Measurements from ENCODE around the gene STOX2. TPM values are rescaled to one million over a fixed set of nuclear protein-coding genes. Genes with fewer than 3 reads are reported as not detected.

STOX2 gene
- total and polyA plus RNA-seq, 9 donors, result 2.2 to 16.4 (median 6.4) TPM

DNA sequence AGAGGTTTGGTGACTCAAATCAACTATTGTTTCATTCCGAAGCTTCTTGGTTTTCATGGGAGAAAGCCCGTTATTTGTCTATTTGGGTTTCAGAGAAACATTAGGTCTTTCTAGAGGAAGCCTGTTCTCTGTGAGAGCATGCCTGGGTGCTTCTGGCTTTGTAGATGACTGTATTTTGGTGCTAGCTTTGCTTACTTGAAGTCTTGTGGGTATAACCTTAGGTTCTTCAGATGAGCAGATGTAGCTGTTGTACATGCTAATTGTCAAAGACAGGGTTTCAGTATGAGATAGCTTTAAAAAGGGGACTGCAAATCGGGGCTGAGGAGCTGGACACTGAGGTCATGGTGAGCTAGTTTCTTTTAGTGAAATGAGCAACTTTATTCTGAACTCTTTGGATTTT lies 7.9 kb upstream of the STOX2 start:
- intact Hi-C loops (cut with DNase I), result no loop called here
- 90 to 91% (median 91%) methylated on average over 3 of the region's 3 CpGs for WGBS, 3 donors
- Histone ChIP-seq H3K4me3 (no peak overlapping the region), H3K9me3 (no peaks in the 10 kb centered on the region), H3K27ac (no peak overlapping the region), H3K36me3 (no peaks in the 10 kb centered on the region), H3K27me3 (no peaks in the 10 kb centered on the region), H3K4me1 (ENCODE audit: insufficient read depth) (no peaks in the 10 kb centered on the region)
- no peak for DNase-seq
- TF ChIP-seq EP300 (IDR thresholded peaks at IDR 0.05) (no peak), POLR2A (IDR thresholded peaks at IDR 0.05) (no peak)
- TF ChIP-seq, protein P1, sequence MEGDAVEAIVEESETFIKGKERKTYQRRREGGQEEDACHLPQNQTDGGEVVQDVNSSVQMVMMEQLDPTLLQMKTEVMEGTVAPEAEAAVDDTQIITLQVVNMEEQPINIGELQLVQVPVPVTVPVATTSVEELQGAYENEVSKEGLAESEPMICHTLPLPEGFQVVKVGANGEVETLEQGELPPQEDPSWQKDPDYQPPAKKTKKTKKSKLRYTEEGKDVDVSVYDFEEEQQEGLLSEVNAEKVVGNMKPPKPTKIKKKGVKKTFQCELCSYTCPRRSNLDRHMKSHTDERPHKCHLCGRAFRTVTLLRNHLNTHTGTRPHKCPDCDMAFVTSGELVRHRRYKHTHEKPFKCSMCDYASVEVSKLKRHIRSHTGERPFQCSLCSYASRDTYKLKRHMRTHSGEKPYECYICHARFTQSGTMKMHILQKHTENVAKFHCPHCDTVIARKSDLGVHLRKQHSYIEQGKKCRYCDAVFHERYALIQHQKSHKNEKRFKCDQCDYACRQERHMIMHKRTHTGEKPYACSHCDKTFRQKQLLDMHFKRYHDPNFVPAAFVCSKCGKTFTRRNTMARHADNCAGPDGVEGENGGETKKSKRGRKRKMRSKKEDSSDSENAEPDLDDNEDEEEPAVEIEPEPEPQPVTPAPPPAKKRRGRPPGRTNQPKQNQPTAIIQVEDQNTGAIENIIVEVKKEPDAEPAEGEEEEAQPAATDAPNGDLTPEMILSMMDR (IDR thresholded peaks at IDR 0.05), result no peak

- no peak for TF ChIP-seq POLR2A (IDR thresholded peaks at IDR 0.05)
- TF ChIP-seq, protein P1 (IDR thresholded peaks at IDR 0.05), result no peak
- no peak for TF ChIP-seq EP300 (IDR thresholded peaks at IDR 0.05)
- Histone ChIP-seq H3K9me3 (no peaks in the 10 kb centered on the region), H3K4me1 (ENCODE audit: insufficient read depth) (no peaks in the 10 kb centered on the region), H3K4me3 (no peak overlapping the region), H3K36me3 (no peaks in the 10 kb centered on the region), H3K27ac (no peak overlapping the region), H3K27me3 (no peaks in the 10 kb centered on the region)
- intact Hi-C loops (cut with DNase I), result no loop called here
- 91 to 96% (median 95%) methylated on average over 5 of the region's 5 CpGs for WGBS, 3 donors
- DNase-seq, result no peak
Observed at GRCh38 chr4:183898456-183898855, 6.7 kb upstream of the STOX2 start.

DNA sequence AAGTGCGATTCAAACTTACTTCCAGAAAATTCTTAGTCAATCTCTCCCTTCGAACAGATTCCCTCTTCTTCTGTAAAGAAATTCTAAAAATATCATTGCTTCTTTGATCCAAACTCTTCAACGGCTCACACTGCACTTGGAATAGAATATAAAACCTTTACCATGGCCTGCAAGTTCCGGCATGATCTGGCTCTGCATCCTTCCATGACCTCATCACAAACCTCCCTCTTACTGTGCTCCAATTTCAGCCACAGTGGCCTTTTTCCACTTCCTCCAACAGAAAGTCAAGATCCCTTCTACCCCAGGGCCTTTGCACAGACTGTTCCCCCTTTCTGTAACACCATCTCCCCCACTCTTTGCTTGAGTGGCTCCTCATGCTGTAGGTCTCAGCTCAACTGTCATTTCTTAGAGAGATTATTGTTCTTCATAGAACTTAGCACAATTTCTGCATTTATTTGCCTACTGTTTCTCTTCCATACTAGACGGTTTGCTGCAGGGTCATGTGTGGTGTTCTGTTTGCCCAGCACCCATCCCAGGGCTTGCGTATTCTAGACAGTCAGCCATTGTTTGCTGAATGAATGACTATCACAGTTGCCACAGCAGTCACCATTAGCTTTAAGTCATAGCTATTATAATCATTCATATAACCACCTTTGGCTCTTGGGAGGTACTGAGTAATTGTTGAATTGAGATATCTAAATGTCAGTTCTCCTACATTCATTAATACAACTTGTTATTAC lies 1.9 kb upstream of the STOX2 start:
- DNase-seq, result no peak
- Histone ChIP-seq H3K4me3 (no peak overlapping the region), H3K27me3 (no peaks in the 10 kb centered on the region), H3K36me3 (no peaks in the 10 kb centered on the region), H3K27ac (no peak overlapping the region), H3K4me1 (ENCODE audit: insufficient read depth) (no peaks in the 10 kb centered on the region), H3K9me3 (no peaks in the 10 kb centered on the region)
- WGBS, 3 donors, result 84 to 95% (median 89%) methylated on average over 6 of the region's 6 CpGs
- TF ChIP-seq POLR2A (IDR thresholded peaks at IDR 0.05) (no peak), EP300 (IDR thresholded peaks at IDR 0.05) (no peak)
- TF ChIP-seq, protein P1 (IDR thresholded peaks at IDR 0.05), result no peak
- intact Hi-C loops (cut with DNase I), result no loop called here

DNA sequence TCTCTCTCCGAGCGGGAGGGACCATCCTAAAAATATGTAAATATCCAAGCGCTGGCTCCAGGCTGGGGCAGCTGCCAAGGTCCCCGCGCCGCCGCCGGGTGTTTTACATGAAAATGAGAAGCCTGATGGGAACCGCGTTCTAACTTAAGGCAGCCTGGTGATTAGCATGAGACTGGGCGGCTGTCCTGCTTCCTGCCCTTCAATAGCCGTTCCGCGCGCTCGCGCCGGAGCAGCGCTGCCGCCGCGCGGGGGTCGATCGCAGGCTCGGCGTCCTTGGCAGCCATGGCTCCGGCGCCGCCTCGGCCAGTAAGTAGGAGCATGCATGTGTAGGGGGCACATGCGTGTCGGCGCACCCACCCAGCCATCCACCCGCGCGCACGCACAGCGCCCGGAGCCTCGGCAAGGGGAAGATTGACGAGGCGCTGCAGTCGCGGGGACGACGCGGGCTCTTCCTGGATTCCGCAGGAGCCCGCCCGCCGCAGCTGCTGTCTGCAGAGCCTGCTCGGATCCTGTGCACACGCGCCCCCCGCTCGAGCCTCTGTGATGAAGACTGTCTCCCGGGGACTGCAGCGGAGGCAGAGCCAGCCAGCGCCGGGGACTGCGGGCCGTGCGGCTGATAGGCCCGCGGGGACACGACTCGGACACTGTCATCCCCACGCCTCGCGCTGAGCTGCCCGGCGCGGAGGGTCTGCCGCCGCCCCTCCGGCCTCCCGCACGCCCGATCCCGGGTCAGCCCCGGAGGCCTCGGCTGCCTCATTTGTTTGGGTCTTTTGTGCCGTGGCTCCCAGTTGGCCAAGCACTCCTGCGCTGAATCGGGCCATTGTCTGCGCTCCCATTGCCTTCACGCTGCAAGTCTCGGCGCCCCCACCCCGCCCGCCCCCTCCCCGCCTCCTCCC lies 734 bp downstream of the STOX2 start:
- peak overlapping the region; percentile 65 for H3K4me3 ChIP-seq
- TF ChIP-seq, protein P1 (IDR thresholded peaks at IDR 0.05), result no peak
- TF ChIP-seq POLR2A (IDR thresholded peaks at IDR 0.05) (no peak), EP300 (IDR thresholded peaks at IDR 0.05) (no peak)
- H3K36me3 ChIP-seq, result no peaks in the 10 kb centered on the region
- WGBS, 3 donors, result 0 to 1% (median 1%) methylated on average over 84 to 93 of the region's 93 CpGs
- H3K27me3 ChIP-seq, result no peaks in the 10 kb centered on the region
- intact Hi-C loops (cut with DNase I), result no loop called here
- no peaks in the 10 kb centered on the region for H3K9me3 ChIP-seq
- H3K27ac ChIP-seq, result peak overlapping the region; percentile 51 to 66
- no peaks in the 10 kb centered on the region for H3K4me1 ChIP-seq (ENCODE audit: insufficient read depth)
- DNase-seq, result peak; percentile 29 to 63 (median 57)
